ENCODE measurements around the gene DEAF1. TPM values are rescaled to one million over a fixed set of nuclear protein-coding genes. Genes with fewer than 3 reads are reported as not detected.

Gene DEAF1
- total RNA-seq, 4 donors from 2014 or later = 61.8 to 103 (median 87.6) TPM

GRCh38 chr11:637333-637592 lies 57.8 kb downstream of the DEAF1 start:
- Histone ChIP-seq H3K4me3 (replicated peaks in 1 of 3) (no peak overlapping the region), H3K27ac (no peak overlapping the region), H3K27me3 (no peaks in the 10 kb centered on the region), H3K4me1 (peaks cover 0 to 44% of the 10 kb centered on the region in 2 donors), H3K36me3 (no peaks in the 10 kb centered on the region), H3K9me3 (no peaks in the 10 kb centered on the region)
- intact Hi-C loops (cut with DNase I) = no loop called here
- no CpG with 5 or more reads among the region's 34 CpGs for WGBS, 2 donors
- TF ChIP-seq POLR2A (IDR thresholded peaks at IDR 0.05) (no peak), CTCF (IDR thresholded peaks at IDR 0.05) (no peak)
- DNase-seq = no peak

DNA sequence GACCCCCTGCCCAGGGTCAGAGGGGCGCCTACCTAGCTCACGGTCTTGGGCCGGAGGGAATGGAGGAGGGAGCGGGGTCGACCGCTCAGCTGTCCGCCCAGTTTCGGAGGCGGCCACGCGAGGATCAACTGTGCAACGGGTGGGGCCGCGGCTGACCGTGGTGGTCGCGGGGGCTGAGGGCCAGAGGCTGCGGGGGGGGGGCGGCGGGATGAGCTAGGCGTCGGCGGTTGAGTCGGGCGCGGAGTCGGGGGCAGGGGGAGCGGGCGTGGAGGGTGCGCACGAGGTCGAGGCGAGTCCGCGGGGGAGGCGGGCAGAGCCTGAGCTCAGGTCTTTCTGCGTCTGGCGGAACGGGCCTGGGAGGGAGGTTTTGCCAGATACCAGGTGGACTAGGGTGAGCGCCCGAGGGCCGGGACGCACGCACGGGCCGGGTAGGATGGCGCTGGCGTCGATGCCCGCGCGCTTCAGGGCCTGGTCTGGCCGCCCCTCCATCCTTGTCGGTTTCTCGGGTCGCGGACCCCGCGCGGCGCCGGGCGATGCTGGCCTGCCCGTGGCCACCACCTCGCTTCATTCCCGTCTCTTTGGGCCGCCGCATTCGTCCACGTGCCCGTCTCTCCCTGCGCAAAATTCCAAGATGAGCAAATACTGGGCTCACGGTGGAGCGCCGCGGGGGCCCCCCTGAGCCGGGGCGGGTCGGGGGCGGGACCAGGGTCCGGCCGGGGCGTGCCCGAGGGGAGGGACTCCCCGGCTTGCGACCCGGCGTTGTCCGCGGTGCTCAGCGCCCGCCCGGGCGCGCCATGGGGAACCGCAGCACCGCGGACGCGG lies 58.3 kb downstream of the DEAF1 start, which contains the start of gene DRD4:
TSS of gene DRD4 (plus strand) at position 759 of the 822 bp plus-strand sequence. CDS start at position 795, 36 bp downstream.
- no peaks in the 10 kb centered on the region for H3K36me3 ChIP-seq
- intact Hi-C loops (cut with DNase I) = no loop called here
- no peak within 1 kb of the TSS for H3K4me3 ChIP-seq (replicated peaks in 1 of 3)
- TF ChIP-seq POLR2A (IDR thresholded peaks at IDR 0.05) (no peak), CTCF (IDR thresholded peaks at IDR 0.05) (no peak)
- no peaks in the 10 kb centered on the region for H3K27me3 ChIP-seq
- no peaks in the 10 kb centered on the region for H3K9me3 ChIP-seq
- WGBS, 2 donors = 30% methylated on average over 18 of the region's 100 CpGs; no CpG with 5 or more reads in 1 of the 2 donors
- DNase-seq = peak in 1 of 2 donors; percentile 26
- peaks cover 0 to 44% of the 10 kb centered on the region in 2 donors for H3K4me1 ChIP-seq
- H3K27ac ChIP-seq = no peak within 1 kb of the TSS

- WGBS, 2 donors = 81 to 91% methylated on average over 20 to 22 of the region's 22 CpGs
- TF ChIP-seq POLR2A (IDR thresholded peaks at IDR 0.05) = no peak
- TF ChIP-seq CTCF (IDR thresholded peaks at IDR 0.05) = no peak
- no peak for DNase-seq
Observed at GRCh38 chr11:635945-636510, 59.0 kb downstream of the DEAF1 start.

DNA sequence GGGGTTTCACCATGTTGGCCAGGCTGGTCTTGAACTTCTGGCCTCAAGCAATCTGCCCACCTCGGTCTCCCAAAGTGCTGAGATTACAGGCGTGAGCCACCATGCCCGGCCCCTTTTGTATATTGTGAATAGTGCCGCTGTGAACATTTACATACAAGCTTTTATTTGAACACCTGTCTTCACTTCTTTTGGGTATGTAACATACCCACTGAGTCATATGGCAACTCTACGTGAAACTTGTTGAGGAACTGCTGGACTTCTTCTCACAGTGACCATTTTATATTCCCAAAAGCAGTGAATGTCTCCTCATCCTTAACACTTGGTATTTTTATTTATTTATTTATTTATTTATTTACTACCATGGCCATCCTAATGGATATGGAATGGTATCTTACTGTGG lies 64.2 kb downstream of the DEAF1 start:
- H3K27me3 ChIP-seq = no peaks in the 10 kb centered on the region
- H3K9me3 ChIP-seq = no peaks in the 10 kb centered on the region
- 94 to 98% methylated on average over 5 of the region's 5 CpGs for WGBS, 2 donors
- H3K36me3 ChIP-seq = no peaks in the 10 kb centered on the region
- intact Hi-C loops (cut with DNase I) = no loop called here
- TF ChIP-seq POLR2A (IDR thresholded peaks at IDR 0.05) = no peak
- TF ChIP-seq CTCF (IDR thresholded peaks at IDR 0.05) = no peak
- no peak for DNase-seq
- H3K4me1 ChIP-seq = no peaks in the 10 kb centered on the region
- H3K4me3 ChIP-seq (replicated peaks in 1 of 3) = no peak overlapping the region
- no peak overlapping the region for H3K27ac ChIP-seq

More at GRCh38 chr11:635945-636510, 59.0 kb downstream of the DEAF1 start:
- no peaks in the 10 kb centered on the region for H3K36me3 ChIP-seq
- no peak overlapping the region for H3K4me3 ChIP-seq (replicated peaks in 1 of 3)
- no peaks in the 10 kb centered on the region for H3K27me3 ChIP-seq
- intact Hi-C loops (cut with DNase I) = no loop called here
- no peaks in the 10 kb centered on the region for H3K9me3 ChIP-seq
- peaks cover 0 to 43% of the 10 kb centered on the region in 2 donors for H3K4me1 ChIP-seq
- no peak overlapping the region for H3K27ac ChIP-seq

GRCh38 chr11:629237-629583 lies 65.8 kb downstream of the DEAF1 start:
- Histone ChIP-seq H3K9me3 (no peaks in the 10 kb centered on the region), H3K4me1 (no peaks in the 10 kb centered on the region), H3K4me3 (replicated peaks in 1 of 3) (no peak overlapping the region), H3K27me3 (no peaks in the 10 kb centered on the region), H3K27ac (no peak overlapping the region), H3K36me3 (no peaks in the 10 kb centered on the region)
- DNase-seq = no peak
- intact Hi-C loops (cut with DNase I) = no loop called here
- TF ChIP-seq CTCF (IDR thresholded peaks at IDR 0.05) (no peak), POLR2A (IDR thresholded peaks at IDR 0.05) (no peak)
- WGBS, 2 donors = 74 to 76% methylated on average over 10 of the region's 10 CpGs
